Caki2 (cell line): ENCODE data around the gene LAG3. TPM values are rescaled to one million over a fixed set of nuclear protein-coding genes. Genes with fewer than 3 reads are reported as not detected.

Experiments used
- DNase-seq: peaks from one replicate; pipeline ENCODE4 v3.0.0-alpha.2; 2015; ENCODE audit warnings: low read depth
- in situ Hi-C: cut with HindIII; loops from 2 replicates; pipeline ENCODE4 v1.10.0; 2016; ENCODE audit warnings: low sequenced_read_pairs, low pct_unique_long_range_greater_than_20kb, mixed read lengths
- total RNA-seq: library from RNA; depleted of rRNA; stranded (reverse); fragments of >200 nt; shearing (Covaris generic); gene quantifications from 2 replicates; pipeline ENCODE4 v1.2.3, GENCODE V29; 2014; ENCODE audit warnings: low replicate concordance

Gene LAG3
- total RNA-seq, 1 experiment from 2014 or later: not detected

DNA sequence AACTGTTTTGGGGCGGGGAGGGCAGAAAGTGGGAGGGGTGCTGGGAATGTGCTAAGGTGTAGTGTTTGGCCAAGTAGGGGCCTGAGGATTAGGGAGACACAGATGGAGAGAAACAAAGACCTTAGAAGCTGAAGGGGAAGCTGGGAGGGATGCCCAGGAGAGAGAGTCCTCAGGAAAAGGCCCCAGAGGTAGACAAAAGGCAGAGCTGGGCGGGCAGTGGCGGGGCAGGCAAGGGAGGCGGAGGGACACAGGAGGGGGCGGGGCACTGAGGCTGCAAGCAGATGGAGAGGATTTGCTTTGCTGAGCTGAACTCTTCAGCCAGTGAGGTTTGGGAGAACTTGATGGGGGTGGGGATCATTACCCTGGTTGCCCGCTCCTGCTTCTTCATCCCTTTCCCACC, 3.3 kb upstream of the LAG3 start:
- no peak for DNase-seq
- in situ Hi-C loops: no loop called here

GRCh38 chr12:6769666-6770065, 2.7 kb upstream of the LAG3 start:
- no peak for DNase-seq
- in situ Hi-C loops: no loop called here

DNA sequence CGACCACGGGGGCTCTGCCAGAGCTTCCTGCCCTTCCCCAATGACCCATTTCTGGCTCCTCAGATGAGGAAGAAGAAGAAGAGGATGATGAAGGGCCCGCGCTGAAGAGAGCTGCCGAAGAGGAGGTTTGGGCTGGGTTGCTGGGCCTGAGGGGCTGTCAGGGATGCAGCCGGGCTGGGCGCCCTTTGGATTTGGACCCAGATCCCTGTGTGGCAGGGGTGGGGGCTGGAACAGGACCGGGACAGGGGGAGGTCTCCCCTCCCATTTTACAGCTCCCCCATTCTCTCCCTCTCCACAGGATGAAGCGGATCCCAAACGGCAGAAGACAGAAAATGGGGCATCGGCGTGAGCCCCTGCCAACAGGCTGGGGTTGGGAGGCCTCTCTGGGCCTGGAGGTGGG, 2.2 kb upstream of the LAG3 start:
- no peak for DNase-seq
- in situ Hi-C loops: no loop called here

DNA sequence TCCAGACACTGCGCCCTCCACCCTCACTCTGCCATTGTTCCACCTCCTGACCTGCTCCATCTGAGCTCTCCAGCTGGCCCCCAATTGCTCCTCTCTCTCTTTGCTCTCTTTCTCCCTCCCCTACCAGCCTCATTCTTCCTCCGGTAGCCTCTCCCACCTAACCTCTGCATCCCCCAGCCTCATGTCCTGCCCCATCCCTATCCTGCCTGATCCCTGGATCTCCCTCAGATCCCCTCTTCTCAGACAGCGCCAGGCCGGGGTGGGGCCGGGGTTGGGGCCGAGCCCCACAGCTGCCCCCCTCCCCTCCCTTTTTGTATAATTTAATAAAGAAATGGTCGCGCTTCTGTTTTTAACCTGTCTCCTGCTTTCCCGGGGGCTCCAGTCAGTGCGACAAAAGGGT, 1.7 kb upstream of the LAG3 start:
- DNase-seq: no peak
- in situ Hi-C loops: no loop called here

DNA sequence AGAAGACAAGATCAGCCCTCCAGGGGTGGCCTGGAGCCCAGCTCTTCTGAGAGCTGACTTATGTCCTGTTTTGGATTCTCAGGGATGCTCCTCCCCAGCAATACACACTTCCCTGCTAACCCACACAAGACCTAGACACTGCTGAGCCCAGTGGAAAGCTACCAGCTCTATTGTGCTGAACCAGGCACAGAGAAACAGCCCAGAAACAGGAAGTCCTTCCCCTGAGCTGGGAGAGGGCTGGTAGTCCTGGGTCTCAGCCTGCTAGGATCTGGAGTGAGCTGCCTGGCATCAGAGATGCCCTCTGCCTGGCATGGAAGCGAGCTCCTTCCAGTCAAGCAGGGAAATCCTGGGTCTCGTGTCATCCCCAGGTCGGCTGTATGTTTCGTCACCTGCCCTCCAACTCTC, 1.2 kb upstream of the LAG3 start:
- in situ Hi-C loops: no loop called here

GRCh38 chr12:6771509-6772330, 600 bp upstream of the LAG3 start:
- in situ Hi-C loops: no loop called here
- DNase-seq: no peak

More for the DNA sequence above, 1.2 kb upstream of the LAG3 start:
- DNase-seq: no peak

DNA sequence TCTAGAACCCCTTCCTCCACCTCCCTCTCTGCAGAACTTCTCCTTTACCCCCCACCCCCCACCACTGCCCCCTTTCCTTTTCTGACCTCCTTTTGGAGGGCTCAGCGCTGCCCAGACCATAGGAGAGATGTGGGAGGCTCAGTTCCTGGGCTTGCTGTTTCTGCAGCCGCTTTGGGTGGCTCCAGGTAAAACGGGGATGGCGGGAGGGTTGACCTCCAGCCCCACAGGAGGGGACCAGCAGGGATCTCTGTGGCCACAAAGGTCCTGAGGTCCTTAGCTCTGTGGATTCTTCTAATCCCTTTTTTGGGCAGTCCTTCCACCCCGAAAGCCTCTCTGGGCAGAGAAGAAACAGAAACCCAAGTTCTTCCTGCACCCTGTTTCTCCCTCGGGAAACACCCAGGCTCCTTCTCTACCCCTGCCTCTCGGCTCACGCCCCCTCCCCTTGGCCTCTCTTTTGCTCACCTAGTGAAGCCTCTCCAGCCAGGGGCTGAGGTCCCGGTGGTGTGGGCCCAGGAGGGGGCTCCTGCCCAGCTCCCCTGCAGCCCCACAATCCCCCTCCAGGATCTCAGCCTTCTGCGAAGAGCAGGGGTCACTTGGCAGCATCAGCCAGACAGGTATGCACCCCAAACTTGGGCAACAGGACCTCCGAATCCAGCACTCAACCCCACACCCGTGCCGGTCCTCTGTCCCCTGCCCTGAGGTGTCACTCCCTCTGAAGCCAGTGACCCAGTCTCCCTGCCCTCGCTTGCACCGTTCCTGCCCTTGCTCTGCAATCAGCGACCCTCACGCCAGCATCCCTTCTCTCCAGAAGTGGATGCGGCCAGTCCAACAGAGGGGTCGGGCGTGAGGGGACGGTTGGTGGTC, 638 bp downstream of the LAG3 start:
- DNase-seq: no peak
- in situ Hi-C loops: no loop called here

GRCh38 chr12:6773590-6774351, 1.5 kb downstream of the LAG3 start:
- in situ Hi-C loops: no loop called here

GRCh38 chr12:6774499-6775062, 2.3 kb downstream of the LAG3 start:
- no peak for DNase-seq
- in situ Hi-C loops: no loop called here

More at GRCh38 chr12:6773590-6774351, 1.5 kb downstream of the LAG3 start:
- no peak for DNase-seq

DNA sequence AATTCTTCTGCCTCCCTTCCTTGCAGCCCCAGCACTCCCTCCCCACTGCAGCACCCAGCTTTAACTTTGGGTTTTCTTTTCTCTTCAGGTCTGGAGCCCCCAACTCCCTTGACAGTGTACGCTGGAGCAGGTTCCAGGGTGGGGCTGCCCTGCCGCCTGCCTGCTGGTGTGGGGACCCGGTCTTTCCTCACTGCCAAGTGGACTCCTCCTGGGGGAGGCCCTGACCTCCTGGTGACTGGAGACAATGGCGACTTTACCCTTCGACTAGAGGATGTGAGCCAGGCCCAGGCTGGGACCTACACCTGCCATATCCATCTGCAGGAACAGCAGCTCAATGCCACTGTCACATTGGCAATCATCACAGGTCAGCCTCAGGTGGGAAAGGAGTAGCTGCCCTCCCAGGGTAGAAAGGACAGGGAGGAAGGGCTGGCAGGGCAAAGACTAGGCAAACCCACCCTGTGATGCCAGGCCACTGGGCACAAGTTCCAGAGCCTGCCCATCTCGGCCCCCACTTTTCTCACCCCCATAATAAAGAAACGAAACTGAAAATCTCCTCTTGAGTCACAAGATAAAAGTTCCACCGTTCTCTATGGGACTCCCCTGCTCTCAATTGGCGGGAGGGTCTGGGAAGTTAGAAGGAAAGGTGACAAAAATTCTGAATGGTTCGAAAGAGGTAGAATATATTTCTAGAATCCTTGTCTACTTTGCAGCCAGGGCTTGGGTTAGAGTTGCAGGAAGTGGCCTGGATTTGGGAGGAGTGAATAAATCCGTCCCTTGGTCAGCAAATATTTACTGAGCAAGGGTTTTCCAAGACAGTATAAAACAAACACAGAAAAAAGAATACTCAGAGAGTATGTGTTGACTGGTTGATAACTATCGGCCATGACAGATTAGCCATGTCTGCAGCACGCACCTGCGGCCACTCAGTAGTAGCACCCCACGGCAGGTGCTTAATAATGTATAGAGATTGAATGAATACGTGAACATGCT, 3.2 kb downstream of the LAG3 start:
- in situ Hi-C loops: no loop called here
- DNase-seq: no peak

DNA sequence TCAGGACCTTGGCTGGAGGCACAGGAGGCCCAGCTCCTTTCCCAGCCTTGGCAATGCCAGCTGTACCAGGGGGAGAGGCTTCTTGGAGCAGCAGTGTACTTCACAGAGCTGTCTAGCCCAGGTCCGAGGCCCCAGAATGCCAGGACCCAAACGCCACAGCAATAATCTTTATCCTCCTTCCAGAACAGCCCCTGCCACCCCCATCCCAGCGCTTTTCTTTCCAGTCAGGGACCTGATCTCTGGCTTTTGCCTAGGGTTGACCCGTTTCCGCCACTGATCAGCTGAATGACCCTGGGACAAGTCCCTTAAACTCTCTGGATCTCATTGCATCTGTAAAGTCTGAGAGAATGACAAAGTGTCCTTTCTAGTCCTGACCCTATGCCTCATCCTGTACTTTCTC, 5.1 kb downstream of the LAG3 start:
- no peak for DNase-seq
- in situ Hi-C loops: no loop called here

DNA sequence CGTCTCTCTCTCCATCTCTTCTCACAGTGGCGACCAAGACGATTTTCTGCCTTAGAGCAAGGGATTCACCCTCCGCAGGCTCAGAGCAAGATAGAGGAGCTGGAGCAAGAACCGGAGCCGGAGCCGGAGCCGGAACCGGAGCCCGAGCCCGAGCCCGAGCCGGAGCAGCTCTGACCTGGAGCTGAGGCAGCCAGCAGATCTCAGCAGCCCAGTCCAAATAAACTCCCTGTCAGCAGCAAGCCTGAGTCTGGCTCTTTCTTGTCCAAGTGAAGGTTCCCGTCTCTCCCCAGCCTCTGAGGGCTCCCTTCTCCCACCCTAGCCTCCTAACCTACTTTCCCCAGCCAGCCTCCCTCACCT, 5.9 kb downstream of the LAG3 start:
- in situ Hi-C loops: no loop called here
- DNase-seq: no peak

- in situ Hi-C loops: no loop called here
- DNase-seq: peak; percentile 91
Measured at GRCh38 chr12:6778574-6779550, 6.5 kb downstream of the LAG3 start.

DNA sequence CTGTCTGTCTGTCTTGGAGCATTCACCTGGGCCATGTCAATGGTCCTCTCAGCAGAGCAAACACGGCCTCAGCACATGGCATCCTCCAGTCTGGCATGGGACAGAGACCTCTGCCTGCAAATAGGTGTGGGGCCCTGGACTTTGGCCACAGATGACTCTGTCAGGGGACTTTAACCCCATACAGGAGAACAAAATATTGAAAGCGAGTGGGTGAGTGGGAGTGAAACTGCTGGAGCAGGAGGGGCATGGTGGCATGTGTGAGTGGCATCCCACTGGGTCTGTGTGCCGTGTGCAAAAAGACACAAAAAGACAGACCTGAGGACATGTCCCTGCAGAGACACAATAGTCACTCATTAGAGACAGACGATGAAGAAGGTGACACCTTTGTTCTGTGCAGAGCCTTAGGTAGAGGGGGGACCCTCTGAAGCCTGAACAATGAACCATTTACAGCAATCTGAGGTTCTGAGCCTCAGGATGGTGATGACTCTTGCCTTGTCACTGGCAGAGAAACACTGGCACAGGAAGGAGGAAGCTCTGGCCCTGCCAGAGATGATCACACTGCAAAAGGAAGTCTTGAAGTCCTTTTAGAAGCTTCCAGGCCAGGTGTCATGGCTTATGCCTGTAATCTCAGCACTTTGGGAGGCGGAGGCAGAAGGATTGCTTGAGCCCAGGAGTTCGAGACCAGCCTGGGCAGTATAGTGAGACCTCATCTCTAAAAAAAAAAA, 7.5 kb downstream of the LAG3 start:
- no peak for DNase-seq
- in situ Hi-C loops: no loop called here

GRCh38 chr12:6780573-6780972, 8.3 kb downstream of the LAG3 start:
- in situ Hi-C loops: no loop called here

DNA sequence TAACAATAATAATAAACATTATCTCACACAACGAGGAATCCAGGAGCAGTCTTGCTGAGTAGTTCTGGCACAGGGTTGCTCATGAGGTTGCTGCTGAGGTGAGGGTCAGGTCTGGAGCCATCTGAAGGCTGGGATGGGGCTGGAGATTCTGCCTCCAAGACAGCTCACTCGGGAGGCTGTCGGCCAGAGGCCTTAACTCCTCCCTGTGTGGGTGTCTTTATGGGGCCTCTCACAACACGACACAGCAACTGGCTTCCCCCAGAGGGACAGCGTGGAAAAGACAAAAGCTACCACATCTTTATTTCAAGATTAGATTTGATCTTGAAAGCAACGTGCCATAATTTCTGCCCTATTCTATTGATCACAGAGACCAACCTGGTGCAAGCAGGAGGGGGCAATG, 9.8 kb downstream of the LAG3 start:
- DNase-seq: no peak
- in situ Hi-C loops: no loop called here

More at GRCh38 chr12:6780573-6780972, 8.3 kb downstream of the LAG3 start:
- DNase-seq: no peak
